Medulla oblongata (tissue), 1 donor: ENCODE data around the gene LRRC37A.
A peak's percentile ranks its signal among the peaks of the same experiment; 100 is the strongest.
"Not testable (repeated sequence)": the region's sequence is repeated elsewhere in the genome, so short reads cannot be mapped to it uniquely, and the experiment has no call there.

Experiments
- DNase-seq: peaks from one replicate; pipeline ENCODE4 v3.0.0-alpha.2; 2015; ENCODE audit errors: extremely low spot score

LRRC37A gene

GRCh38 chr17:46287587-46287986, 7.3 kb upstream of the LRRC37A start:
- DNase-seq, result not testable (repeated sequence)

DNA sequence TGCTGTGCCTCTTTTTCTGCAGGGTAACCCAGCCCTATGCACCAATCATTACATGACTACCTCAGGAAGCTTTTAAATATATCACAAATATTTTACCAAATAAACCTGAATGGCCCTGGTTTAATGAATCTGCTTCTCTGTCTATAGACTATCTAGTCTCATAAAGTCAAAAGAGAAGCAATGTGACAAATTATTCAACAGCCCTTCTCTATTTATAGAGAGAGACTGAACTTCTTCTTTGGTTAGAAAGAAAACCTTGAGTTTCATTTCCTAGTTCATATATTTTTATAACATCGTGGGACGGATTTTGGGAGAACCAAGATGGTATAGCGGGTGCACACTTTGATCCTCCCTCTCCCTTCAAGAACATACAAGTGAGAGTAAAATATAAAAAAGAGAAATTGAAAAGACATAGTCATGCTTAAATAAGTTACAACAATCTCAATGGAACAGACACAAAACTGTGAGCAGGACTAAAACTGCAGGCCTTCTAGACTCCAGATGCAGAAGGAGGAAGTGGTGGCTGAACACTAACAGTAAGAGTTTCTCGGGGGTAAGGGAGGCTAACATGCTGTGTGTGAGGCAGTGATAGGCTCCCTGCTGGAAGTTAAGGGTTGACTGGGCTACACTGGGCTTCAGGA, 3.9 kb upstream of the LRRC37A start:
- DNase-seq, result peak; percentile 77

- not testable (repeated sequence) for DNase-seq
These were observed 3.3 kb upstream of the LRRC37A start for GRCh38 chr17:46291618-46292017.

DNA sequence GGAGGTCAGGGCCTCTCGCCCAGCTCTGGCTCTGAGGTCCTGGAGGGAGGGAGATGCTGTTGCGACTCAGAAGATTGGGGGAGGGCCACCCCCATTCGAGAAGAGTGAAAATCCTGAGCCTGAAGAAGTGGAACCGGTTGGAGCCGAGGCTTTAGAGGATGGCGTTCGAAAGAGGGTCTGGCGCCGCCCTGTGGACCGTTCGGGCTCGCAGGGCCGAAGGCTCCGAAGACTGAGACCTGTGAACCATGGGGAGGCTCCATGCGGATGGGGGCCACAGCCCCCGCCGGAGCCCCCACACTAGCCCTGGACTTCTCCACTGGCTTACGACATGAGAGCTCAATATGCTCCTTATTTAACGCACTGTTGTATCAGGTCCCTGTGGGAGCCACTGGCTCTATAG, 46.3 kb downstream of the LRRC37A start:
- not testable (repeated sequence) for DNase-seq

GRCh38 chr17:46342131-46342530, 47.2 kb downstream of the LRRC37A start:
- DNase-seq, result not testable (repeated sequence)

GRCh38 chr17:46348345-46348744, 53.4 kb downstream of the LRRC37A start:
- DNase-seq, result not testable (repeated sequence)

- not testable (repeated sequence) for DNase-seq
These were observed 54.1 kb downstream of the LRRC37A start for GRCh38 chr17:46349060-46349459.

DNA sequence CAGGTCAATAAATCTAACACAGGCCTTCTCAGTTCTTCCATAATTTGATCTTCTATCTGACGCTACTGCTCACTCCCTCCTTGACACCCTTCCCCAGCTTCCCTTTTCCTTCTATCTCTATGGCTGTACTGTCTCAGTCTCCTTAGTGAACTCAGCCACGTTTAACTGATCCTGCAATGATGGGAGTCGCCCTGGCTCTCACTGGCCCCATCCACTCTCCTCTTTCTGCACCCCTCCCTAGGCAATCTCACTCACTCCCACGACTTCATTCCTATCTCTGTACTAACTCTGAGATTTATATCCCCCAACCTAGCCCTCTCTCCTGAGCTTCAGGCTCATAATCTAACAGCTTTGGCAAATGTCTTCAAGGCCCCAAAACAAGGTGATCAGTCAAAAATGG, 58.9 kb downstream of the LRRC37A start:
- DNase-seq, result not testable (repeated sequence)

- not testable (repeated sequence) for DNase-seq
These were observed 66.3 kb downstream of the LRRC37A start for GRCh38 chr17:46361145-46361735.

DNA sequence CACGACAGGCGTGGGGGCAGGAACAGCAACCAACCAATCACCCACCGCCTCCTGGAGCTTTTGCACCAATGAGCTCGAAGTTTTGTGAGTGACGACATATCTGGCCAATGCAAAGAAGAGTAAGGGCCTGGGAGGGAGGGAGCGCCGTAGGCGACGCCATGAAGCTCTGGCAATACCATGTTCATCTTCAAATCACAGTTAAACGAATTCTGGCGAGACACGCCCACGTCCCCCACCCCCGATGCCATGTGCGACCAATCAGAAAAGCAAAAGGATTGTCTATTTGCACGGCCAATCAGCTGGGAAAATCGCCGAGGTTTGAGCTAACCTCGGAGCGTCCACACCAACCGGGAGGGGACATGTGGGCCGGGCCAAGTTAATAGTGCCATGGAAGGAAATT, 66.8 kb downstream of the LRRC37A start, which contains the start of gene ARL17B:
ARL17B (minus strand) TSS at position 12 of the 400 bp plus-strand sequence. CDS start 3,369 bp downstream, outside the sequence.
- not testable (repeated sequence) for DNase-seq

DNA sequence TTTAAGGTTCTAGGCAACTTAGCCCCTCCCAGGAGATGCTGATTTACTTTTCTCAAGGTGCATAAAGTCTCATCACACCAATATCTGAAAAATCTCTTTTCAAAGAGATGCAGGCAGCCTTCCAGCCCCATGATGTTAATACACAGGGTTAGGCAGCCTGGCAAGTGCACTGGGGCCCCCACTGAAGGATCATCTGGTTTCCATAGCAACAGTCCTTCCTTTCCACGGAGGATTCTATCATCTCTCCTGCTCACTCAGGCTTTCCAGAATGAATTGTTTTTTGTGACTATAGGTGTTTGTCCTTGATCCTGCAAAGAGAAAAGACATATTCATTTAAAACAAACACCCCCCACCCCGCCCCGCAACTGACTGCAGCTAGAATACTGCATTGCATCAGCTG, 72.6 kb downstream of the LRRC37A start:
- DNase-seq, result not testable (repeated sequence)

- not testable (repeated sequence) for DNase-seq
These were observed 77.6 kb downstream of the LRRC37A start for GRCh38 chr17:46372236-46373229.

DNA sequence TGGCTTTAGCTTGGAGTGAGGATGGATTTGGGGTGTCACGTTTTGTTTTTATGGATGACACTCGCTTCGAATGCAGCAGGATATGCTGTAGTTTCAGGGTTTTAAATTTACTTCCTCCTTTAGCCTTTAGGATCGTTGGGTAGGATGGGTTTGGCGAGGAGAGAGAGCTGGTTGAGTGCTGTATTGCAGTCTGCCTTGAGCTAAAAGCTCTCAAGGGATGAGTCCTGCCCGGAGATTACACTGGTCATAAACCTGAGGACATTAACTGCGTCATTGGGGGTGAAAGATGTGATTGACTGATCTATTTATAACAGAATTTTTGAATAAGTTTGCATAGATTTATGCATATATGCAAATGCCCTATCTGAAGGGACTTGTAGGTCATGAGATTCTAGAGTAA, 78.5 kb downstream of the LRRC37A start:
- not testable (repeated sequence) for DNase-seq

DNA sequence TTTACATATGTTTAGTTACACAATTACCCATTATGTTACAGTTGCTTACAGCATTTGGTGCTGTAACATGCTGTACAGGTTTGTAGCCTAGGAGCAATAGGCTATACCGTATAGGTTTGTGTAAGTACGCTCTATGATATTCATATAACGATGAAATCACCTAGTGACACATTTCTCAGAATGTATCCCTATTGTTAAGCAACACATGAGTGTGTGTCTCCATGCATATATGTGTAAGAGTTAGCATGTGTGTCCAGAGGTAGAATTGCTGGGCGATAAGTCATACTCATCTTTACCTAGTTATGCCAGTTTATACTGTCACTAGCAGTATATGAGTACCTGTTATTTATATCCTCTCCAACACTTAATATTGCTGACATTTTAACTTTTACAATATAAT, 88.2 kb downstream of the LRRC37A start:
- not testable (repeated sequence) for DNase-seq

- DNase-seq, result not testable (repeated sequence)
These were observed 90.6 kb downstream of the LRRC37A start for GRCh38 chr17:46385491-46385890.
